Natural killer cell (primary cell): Measurements from ENCODE around the gene GPX8. TPM values are rescaled to one million over a fixed set of nuclear protein-coding genes. Genes with fewer than 3 reads are reported as not detected.
A peak's percentile ranks its signal among the peaks of the same experiment; 100 is the strongest.

Experiments used
- ATAC-seq, 3 donors: fragments of 150-1000 bp in 2 of 3; fragments of 200-7000 bp in 1 of 3; cut with Tn5 transposase; 1 replicate in 1 of 3; 2 replicates in 2 of 3; pipeline ENCODE4 v1.10.0; 2021; ENCODE audit warnings: mild to moderate bottlenecking in 2 of 3, moderate library complexity in 2 of 3
- DNase-seq, 2 donors: peaks; one replicate each; pipeline versions ENCODE4 v3.0.0 to v3.0.0-alpha.2; 2013 to 2021; ENCODE audit warnings: mixed read lengths in 1 of 2
- H3K27ac ChIP-seq: one replicate; pipeline ENCODE4 v1.5.1; 2013; ENCODE audit warnings: mild to moderate bottlenecking, low read length
- H3K27me3 ChIP-seq: one replicate; pipeline ENCODE4 v1.6.1; 2013; ENCODE audit warnings: low read length; ENCODE audit not compliant: control insufficient read depth, insufficient read depth
- H3K36me3 ChIP-seq: one replicate; pipeline ENCODE4 v1.6.1; 2013; ENCODE audit warnings: low read length; ENCODE audit not compliant: control insufficient read depth, insufficient read depth
- H3K4me1 ChIP-seq: one replicate; pipeline ENCODE4 v1.6.1; 2013; ENCODE audit warnings: low read length; ENCODE audit not compliant: control insufficient read depth, insufficient read depth
- H3K4me3 ChIP-seq: one replicate; pipeline ENCODE4 v1.5.1; 2013; ENCODE audit warnings: low read length
- H3K9me3 ChIP-seq: one replicate; pipeline ENCODE4 v1.6.1; 2013; ENCODE audit warnings: low read length; ENCODE audit not compliant: control insufficient read depth, insufficient read depth
- H3K27ac Mint-ChIP-seq, 2 donors: one replicate each; pipeline ENCODE4 v1.8.0; 2022; ENCODE audit warnings: mild to moderate bottlenecking in 2 of 2, mixed read lengths in 2 of 2, moderate library complexity in 1 of 2
- H3K27me3 Mint-ChIP-seq, 2 donors: one replicate each; pipeline ENCODE4 v1.8.0; 2022; ENCODE audit warnings: low read depth in 2 of 2, mixed read lengths in 2 of 2
- H3K36me3 Mint-ChIP-seq: one replicate; pipeline ENCODE4 v1.8.0; 2022; ENCODE audit warnings: mixed read lengths
- H3K4me1 Mint-ChIP-seq, 2 donors: one replicate each; pipeline ENCODE4 v1.8.0; 2022; ENCODE audit warnings: mixed read lengths in 2 of 2
- H3K4me3 Mint-ChIP-seq: one replicate; pipeline ENCODE4 v1.8.0; 2022; ENCODE audit warnings: mild to moderate bottlenecking, moderate library complexity, mixed read lengths
- H3K9me3 Mint-ChIP-seq, 2 donors: one replicate each; pipeline ENCODE4 v1.8.0; 2022; ENCODE audit warnings: mixed read lengths in 2 of 2
- WGBS: methylation state at CpG from one replicate; pipeline ENCODE4 v1.1.7; 2013; ENCODE audit warnings: missing lambda C conversion rate; ENCODE audit not compliant: insufficient coverage; 5-methylcytosine and 5-hydroxymethylcytosine counted together
- intact Hi-C: fragments of 100-400 bp; cut with micrococcal nuclease; formaldehyde crosslinking; loops from one replicate; pipeline ENCODE4 v1.14.2; 2022
- total RNA-seq, 4 donors: library from RNA; stranded (reverse); fragments of 120-200 nt in 1 of 4; gene quantifications; one replicate each; pipeline versions ENCODE4 v1.2.3 to v1.2.4, GENCODE V29; 2013 to 2022
- TF ChIP-seq, protein P1 (sequence below): fragments of 200-600 bp; IDR thresholded peaks from one replicate; pipeline ENCODE4 v1.8.0; 2022; ENCODE audit warnings: antibody characterized with exemption

Gene GPX8
- total RNA-seq, 3 donors from 2014 or later (not counting 1 experiment from before 2014, with no cell fraction given) = not detected

DNA sequence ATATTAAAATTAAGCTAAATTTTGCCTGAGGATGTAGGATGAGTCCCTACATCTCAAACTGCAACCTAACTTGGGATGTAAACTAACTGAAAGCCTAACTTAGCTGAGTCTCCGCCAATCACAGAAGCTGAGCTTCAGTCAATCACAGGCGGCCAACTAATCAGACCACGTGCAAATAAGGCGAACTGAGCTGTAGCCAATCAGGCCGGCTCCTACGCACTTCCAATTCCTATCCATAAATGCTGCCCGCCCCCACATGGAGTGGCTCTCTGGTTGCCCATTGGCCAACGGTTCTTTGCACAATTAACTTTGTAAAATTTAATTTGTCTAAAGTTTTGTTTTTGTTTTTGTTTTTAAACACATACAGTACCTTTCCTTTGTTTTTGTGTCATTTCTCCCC, 13.9 kb upstream of the GPX8 start:
- no peaks in the 10 kb centered on the region for H3K9me3 Mint-ChIP-seq
- peaks cover 19 to 20% of the 10 kb centered on the region in 2 donors for H3K4me1 Mint-ChIP-seq
- 88% methylated on average over 7 of the region's 8 CpGs for WGBS
- no peak overlapping the region for H3K27ac Mint-ChIP-seq
- TF ChIP-seq, protein P1, sequence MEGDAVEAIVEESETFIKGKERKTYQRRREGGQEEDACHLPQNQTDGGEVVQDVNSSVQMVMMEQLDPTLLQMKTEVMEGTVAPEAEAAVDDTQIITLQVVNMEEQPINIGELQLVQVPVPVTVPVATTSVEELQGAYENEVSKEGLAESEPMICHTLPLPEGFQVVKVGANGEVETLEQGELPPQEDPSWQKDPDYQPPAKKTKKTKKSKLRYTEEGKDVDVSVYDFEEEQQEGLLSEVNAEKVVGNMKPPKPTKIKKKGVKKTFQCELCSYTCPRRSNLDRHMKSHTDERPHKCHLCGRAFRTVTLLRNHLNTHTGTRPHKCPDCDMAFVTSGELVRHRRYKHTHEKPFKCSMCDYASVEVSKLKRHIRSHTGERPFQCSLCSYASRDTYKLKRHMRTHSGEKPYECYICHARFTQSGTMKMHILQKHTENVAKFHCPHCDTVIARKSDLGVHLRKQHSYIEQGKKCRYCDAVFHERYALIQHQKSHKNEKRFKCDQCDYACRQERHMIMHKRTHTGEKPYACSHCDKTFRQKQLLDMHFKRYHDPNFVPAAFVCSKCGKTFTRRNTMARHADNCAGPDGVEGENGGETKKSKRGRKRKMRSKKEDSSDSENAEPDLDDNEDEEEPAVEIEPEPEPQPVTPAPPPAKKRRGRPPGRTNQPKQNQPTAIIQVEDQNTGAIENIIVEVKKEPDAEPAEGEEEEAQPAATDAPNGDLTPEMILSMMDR = no peak
- peak overlapping the region; percentile 35 for H3K4me3 Mint-ChIP-seq
- ATAC-seq (no peak), DNase-seq (no peak)
- H3K9me3 ChIP-seq = no peaks in the 10 kb centered on the region
- peaks cover 0 to 4% of the 10 kb centered on the region in 2 donors for H3K27me3 Mint-ChIP-seq
- H3K27me3 ChIP-seq = no peaks in the 10 kb centered on the region
- H3K4me1 ChIP-seq = peaks cover 7% of the 10 kb centered on the region
- intact Hi-C loops = loop anchor here (1.0 to 5.0 kb wide), 3 partner anchors 44 to 240 kb away; partner anchors contain the start of gene GZMA
- H3K36me3 ChIP-seq = no peaks in the 10 kb centered on the region
- no peak overlapping the region for H3K4me3 ChIP-seq
- no peaks in the 10 kb centered on the region for H3K36me3 Mint-ChIP-seq
- H3K27ac ChIP-seq = no peak overlapping the region

DNA sequence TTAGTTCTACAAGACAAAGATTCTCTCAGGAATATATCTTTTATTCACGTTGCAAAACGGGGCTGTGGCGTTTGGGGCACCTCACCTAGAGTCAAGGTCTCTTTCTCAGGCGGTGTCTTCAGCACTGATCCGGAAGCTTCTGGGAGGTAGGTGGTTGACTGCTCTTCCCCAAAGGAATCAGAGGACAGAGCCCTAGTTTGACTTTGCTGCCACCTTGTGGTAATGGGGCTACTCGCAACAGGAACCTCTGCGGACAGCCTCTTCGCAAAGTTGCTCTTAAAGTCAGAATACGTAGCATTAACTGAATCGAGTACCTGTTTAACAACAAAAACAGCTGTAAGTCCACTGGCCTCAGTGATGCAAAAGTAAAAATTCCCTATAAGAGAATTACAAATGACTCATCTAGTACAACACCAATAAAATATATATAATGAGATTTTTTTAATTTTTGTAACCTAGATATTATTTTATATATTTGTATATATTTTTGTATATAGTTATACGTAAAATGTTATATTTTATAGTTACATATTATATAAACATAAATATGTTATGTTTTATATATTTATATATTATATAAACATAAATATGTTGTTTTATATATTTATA, 13.3 kb upstream of the GPX8 start:
- Histone ChIP-seq H3K4me1 (peaks cover 7% of the 10 kb centered on the region), H3K36me3 (no peaks in the 10 kb centered on the region), H3K27ac (no peak overlapping the region), H3K27me3 (no peaks in the 10 kb centered on the region), H3K4me3 (no peak overlapping the region), H3K9me3 (no peaks in the 10 kb centered on the region)
- Mint-ChIP-seq H3K27ac (no peak overlapping the region), H3K27me3 (peaks cover 0 to 4% of the 10 kb centered on the region in 2 donors), H3K4me1 (peaks cover 14 to 15% of the 10 kb centered on the region in 2 donors), H3K36me3 (no peaks in the 10 kb centered on the region), H3K4me3 (peak overlapping the region; percentile 35), H3K9me3 (no peaks in the 10 kb centered on the region)
- intact Hi-C loops = loop anchor here (1.0 to 5.0 kb wide), 3 partner anchors 44 to 240 kb away; partner anchors contain the start of gene GZMA
- WGBS = 2% methylated on average over 10 of the region's 11 CpGs
- peak; percentile 67 to 92 for DNase-seq
- ATAC-seq = peak; percentile 86 to 99 (median 98)
- TF ChIP-seq, protein P1 = peak; percentile 97

DNA sequence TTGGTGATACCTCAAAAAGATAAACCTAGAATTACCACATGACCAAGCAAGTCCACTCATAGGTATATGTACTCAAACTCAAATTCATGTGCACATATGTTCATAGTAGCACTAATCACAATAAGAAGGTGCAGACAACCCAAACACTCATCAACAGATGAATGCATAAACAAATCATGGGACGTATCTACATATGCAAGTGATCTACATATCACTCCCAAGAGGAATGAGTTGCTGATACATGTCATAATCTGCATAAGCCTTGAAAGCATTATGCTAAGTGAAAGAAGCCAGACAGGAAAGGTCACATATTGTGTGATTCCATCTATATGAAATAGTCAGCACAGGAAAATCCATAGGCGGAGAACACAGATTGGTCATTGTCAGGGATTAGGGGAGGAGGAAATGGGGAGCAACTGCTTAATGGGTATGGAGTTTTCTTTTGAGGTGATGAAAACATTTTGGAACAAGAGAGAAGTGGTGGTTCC, 10.6 kb upstream of the GPX8 start:
- Mint-ChIP-seq H3K27me3 (peaks cover 17% of the 10 kb centered on the region in 2 donors), H3K36me3 (no peaks in the 10 kb centered on the region), H3K4me1 (peaks cover 6% of the 10 kb centered on the region in 2 donors), H3K27ac (no peak overlapping the region), H3K4me3 (no peak overlapping the region), H3K9me3 (no peaks in the 10 kb centered on the region)
- Histone ChIP-seq H3K4me3 (no peak overlapping the region), H3K27me3 (no peaks in the 10 kb centered on the region), H3K27ac (no peak overlapping the region), H3K4me1 (peaks cover 7% of the 10 kb centered on the region), H3K9me3 (no peaks in the 10 kb centered on the region), H3K36me3 (no peaks in the 10 kb centered on the region)
- 91% methylated on average over 2 of the region's 2 CpGs for whole genome bisulfite sequencing
- intact Hi-C loops = loop anchor here (5.0 kb wide), 1 partner anchor 47 kb away; the partner anchor contains the start of gene GZMA
- ATAC-seq = no peak
- no peak for DNase-seq
- TF ChIP-seq, protein P1 = no peak
